Lower leg skin (tissue), 3 donors: Measurements from ENCODE around the gene PTPRQ.

Source experiments
- CTCF ChIP-seq, 3 donors: fragments of 450-650 bp; IDR thresholded peaks; one replicate each; pipeline ENCODE4 v1.5.1; 2016; ENCODE audit warnings: antibody characterized with exemption in 3 of 3, mild to moderate bottlenecking in 3 of 3, moderate library complexity in 2 of 3
- POLR2A ChIP-seq, 2 donors: fragments of 450-650 bp; IDR thresholded peaks; one replicate each; pipeline ENCODE4 v1.6.1; 2016 to 2017; ENCODE audit warnings: antibody characterized with exemption in 2 of 2, mild to moderate bottlenecking in 1 of 2, moderate library complexity in 1 of 2

- no peak for TF ChIP-seq CTCF (IDR thresholded peaks at IDR 0.05)
- TF ChIP-seq POLR2A (IDR thresholded peaks at IDR 0.05): no peak
Observed at GRCh38 chr12:80406253-80406652, 37.8 kb upstream of the PTPRQ start.
